Measurements from ENCODE around the gene PVR. TPM values are rescaled to one million over a fixed set of nuclear protein-coding genes. Genes with fewer than 3 reads are reported as not detected.
"Not testable (repeated sequence)": the region's sequence is repeated elsewhere in the genome, so short reads cannot be mapped to it uniquely, and the experiment has no call there.

PVR gene
- total RNA-seq, 3 donors from 2014 or later = 23.8 to 39.8 (median 26.7) TPM

- H3K4me1 ChIP-seq (ENCODE audit: low read depth) = peaks cover under 1% of the 10 kb centered on the region
- no peak overlapping the region for H3K4me3 ChIP-seq
- DNase-seq (no peak), ATAC-seq (no peak)
- TF ChIP-seq CTCF (IDR thresholded peaks at IDR 0.05) = no peak
- no peaks in the 10 kb centered on the region for H3K9me3 ChIP-seq
- intact Hi-C loops (cut with DNase I, micrococcal nuclease) = no loop called here
- H3K36me3 ChIP-seq (ENCODE audit: low read depth) = no peaks in the 10 kb centered on the region
Observed at GRCh38 chr19:44705502-44706010, 61.8 kb downstream of the PVR start.

GRCh38 chr19:44706506-44707236, 63.0 kb downstream of the PVR start:
- TF ChIP-seq CTCF (IDR thresholded peaks at IDR 0.05) = no peak
- DNase-seq (no peak), ATAC-seq (no peak)
- Histone ChIP-seq H3K36me3 (ENCODE audit: low read depth) (no peaks in the 10 kb centered on the region), H3K4me1 (ENCODE audit: low read depth) (no peaks in the 10 kb centered on the region), H3K4me3 (no peak overlapping the region), H3K9me3 (no peaks in the 10 kb centered on the region)
- intact Hi-C loops (cut with DNase I, micrococcal nuclease) = no loop called here

GRCh38 chr19:44707794-44708193, 64.1 kb downstream of the PVR start:
- ATAC-seq (no peak), DNase-seq (no peak)
- H3K9me3 ChIP-seq = no peaks in the 10 kb centered on the region
- no peaks in the 10 kb centered on the region for H3K36me3 ChIP-seq (ENCODE audit: low read depth)
- no peak overlapping the region for H3K4me3 ChIP-seq
- no peak for TF ChIP-seq CTCF (IDR thresholded peaks at IDR 0.05)
- intact Hi-C loops (cut with DNase I, micrococcal nuclease) = no loop called here
- H3K4me1 ChIP-seq (ENCODE audit: low read depth) = no peaks in the 10 kb centered on the region

GRCh38 chr19:44708940-44709339, 65.2 kb downstream of the PVR start:
- Histone ChIP-seq H3K4me3 (no peak overlapping the region), H3K9me3 (no peaks in the 10 kb centered on the region), H3K4me1 (ENCODE audit: low read depth) (no peaks in the 10 kb centered on the region), H3K36me3 (ENCODE audit: low read depth) (no peaks in the 10 kb centered on the region)
- no peak for DNase-seq
- TF ChIP-seq CTCF (IDR thresholded peaks at IDR 0.05) = no peak
- ATAC-seq = no peak
- intact Hi-C loops (cut with DNase I, micrococcal nuclease) = no loop called here

- H3K36me3 ChIP-seq (ENCODE audit: low read depth); ATAC-seq; H3K4me3 ChIP-seq; H3K4me1 ChIP-seq (ENCODE audit: low read depth); DNase-seq; intact Hi-C loops (cut with DNase I, micrococcal nuclease); H3K9me3 ChIP-seq: not testable (repeated sequence)
Observed at GRCh38 chr19:44709434-44710266, 65.9 kb downstream of the PVR start.

- ATAC-seq (no peak), DNase-seq (no peak)
- Histone ChIP-seq H3K4me1 (ENCODE audit: low read depth) (no peaks in the 10 kb centered on the region), H3K4me3 (no peak overlapping the region), H3K36me3 (ENCODE audit: low read depth) (no peaks in the 10 kb centered on the region), H3K9me3 (peaks cover 3% of the 10 kb centered on the region)
- intact Hi-C loops (cut with DNase I, micrococcal nuclease) = no loop called here
- no peak for TF ChIP-seq CTCF (IDR thresholded peaks at IDR 0.05)
Observed at GRCh38 chr19:44710483-44710882, 66.8 kb downstream of the PVR start.
